GM23248 (cell line): ENCODE measurements around the gene LYSMD1. TPM values are rescaled to one million over a fixed set of nuclear protein-coding genes. Genes with fewer than 3 reads are reported as not detected.

Experiments used
- DNase-seq: peaks from one replicate; pipeline ENCODE4 v3.0.0-alpha.2; 2015
- H2AFZ ChIP-seq: fragments of 200-600 bp; sonication (generic); 2 replicates; pipeline ENCODE4 v1.6.1; 2016; ENCODE audit warnings: antibody characterized with exemption
- H3F3A ChIP-seq: fragments of 200-600 bp; sonication (generic); 2 replicates; pipeline ENCODE4 v1.6.1; 2016; ENCODE audit warnings: mild to moderate bottlenecking, antibody characterized with exemption, mixed run types; ENCODE audit not compliant: insufficient read depth
- H3K27ac ChIP-seq: fragments of 200-600 bp; sonication (generic); 2 replicates; pipeline ENCODE4 v1.5.1; 2016; ENCODE audit warnings: mild to moderate bottlenecking
- H3K27me3 ChIP-seq: fragments of 200-600 bp; sonication (generic); replicated peaks from 2 replicates; pipeline ENCODE4 v1.6.1; 2016; ENCODE audit warnings: mild to moderate bottlenecking; ENCODE audit not compliant: insufficient read depth
- H3K36me3 ChIP-seq: fragments of 200-600 bp; sonication (generic); 2 replicates; pipeline ENCODE4 v1.6.1; 2016; ENCODE audit warnings: low read depth, mild to moderate bottlenecking
- H3K4me1 ChIP-seq: fragments of 200-600 bp; sonication (generic); 2 replicates; pipeline ENCODE4 v1.6.1; 2016; ENCODE audit warnings: mild to moderate bottlenecking; ENCODE audit not compliant: insufficient read depth
- H3K4me2 ChIP-seq: fragments of 200-600 bp; sonication (generic); one replicate; pipeline ENCODE4 v1.6.1; 2016; ENCODE audit warnings: mild to moderate bottlenecking; ENCODE audit not compliant: unreplicated experiment
- H3K4me3 ChIP-seq: fragments of 200-600 bp; sonication (generic); 2 replicates; pipeline ENCODE4 v1.5.1; 2016; ENCODE audit warnings: mild to moderate bottlenecking
- H3K79me2 ChIP-seq: fragments of 200-600 bp; sonication (generic); 2 replicates; pipeline ENCODE4 v1.6.1; 2016; ENCODE audit warnings: mild to moderate bottlenecking; ENCODE audit not compliant: insufficient read depth
- H3K9ac ChIP-seq: fragments of 200-600 bp; sonication (generic); 2 replicates; pipeline ENCODE4 v1.6.1; 2016; ENCODE audit warnings: mild to moderate bottlenecking
- H3K9me2 ChIP-seq: fragments of 200-600 bp; sonication (generic); 2 replicates; pipeline ENCODE4 v1.6.1; 2016; ENCODE audit warnings: mixed run types, mild to moderate bottlenecking, moderate library complexity; ENCODE audit not compliant: insufficient read depth
- H3K9me3 ChIP-seq: fragments of 200-600 bp; sonication (generic); one replicate; pipeline ENCODE4 v1.6.1; 2017; ENCODE audit warnings: low read depth
- H4K20me1 ChIP-seq: fragments of 200-600 bp; sonication (generic); 2 replicates; pipeline ENCODE4 v1.6.0; 2016; ENCODE audit not compliant: insufficient read depth
- EZH2 ChIP-seq: fragments of 200-600 bp; sonication (generic); IDR thresholded peaks from 2 replicates; pipeline ENCODE4 v1.6.1; 2018; ENCODE audit warnings: antibody characterized with exemption, mild to moderate bottlenecking; ENCODE audit not compliant: insufficient read depth, poor library complexity, severe bottlenecking
- EZH2phosphoT487 ChIP-seq: fragments of 200-600 bp; sonication (generic); IDR thresholded peaks from 2 replicates; pipeline ENCODE4 v1.6.1; 2018; ENCODE audit warnings: antibody characterized with exemption, moderate library complexity, mild to moderate bottlenecking, low read depth; ENCODE audit not compliant: insufficient read depth
- WGBS, 2 experiments: methylation state at CpG; one replicate each; pipeline ENCODE4 v1.1.6; 2015 to 2017; ENCODE audit warnings: low lambda C conversion rate in 2 of 2, low coverage in 1 of 2; ENCODE audit errors: missing lambda C conversion rate in 2 of 2; 5-methylcytosine and 5-hydroxymethylcytosine counted together
- in situ Hi-C: fragments of 300-500 bp; cut with MboI; formaldehyde crosslinking; loops from 2 replicates; pipeline ENCODE4 v1.15.0; 2020
- polyA plus RNA-seq: library from polyadenylated mRNA; unstranded; fragments of >200 nt; fragmentation: Nextera tagmentation; extraction: Ambion mirVana; gene quantifications from 2 replicates; pipeline ENCODE4 v1.2.1, GENCODE V29; 2016
- total RNA-seq: library from RNA; depleted of rRNA; stranded (reverse); fragments of >200 nt; shearing (Covaris generic); gene quantifications from 2 replicates; pipeline ENCODE4 v1.2.3, GENCODE V29; 2014

LYSMD1 gene
- total and polyA plus RNA-seq, 2 experiments from 2014 or later: 3.4 to 11.5 TPM

DNA sequence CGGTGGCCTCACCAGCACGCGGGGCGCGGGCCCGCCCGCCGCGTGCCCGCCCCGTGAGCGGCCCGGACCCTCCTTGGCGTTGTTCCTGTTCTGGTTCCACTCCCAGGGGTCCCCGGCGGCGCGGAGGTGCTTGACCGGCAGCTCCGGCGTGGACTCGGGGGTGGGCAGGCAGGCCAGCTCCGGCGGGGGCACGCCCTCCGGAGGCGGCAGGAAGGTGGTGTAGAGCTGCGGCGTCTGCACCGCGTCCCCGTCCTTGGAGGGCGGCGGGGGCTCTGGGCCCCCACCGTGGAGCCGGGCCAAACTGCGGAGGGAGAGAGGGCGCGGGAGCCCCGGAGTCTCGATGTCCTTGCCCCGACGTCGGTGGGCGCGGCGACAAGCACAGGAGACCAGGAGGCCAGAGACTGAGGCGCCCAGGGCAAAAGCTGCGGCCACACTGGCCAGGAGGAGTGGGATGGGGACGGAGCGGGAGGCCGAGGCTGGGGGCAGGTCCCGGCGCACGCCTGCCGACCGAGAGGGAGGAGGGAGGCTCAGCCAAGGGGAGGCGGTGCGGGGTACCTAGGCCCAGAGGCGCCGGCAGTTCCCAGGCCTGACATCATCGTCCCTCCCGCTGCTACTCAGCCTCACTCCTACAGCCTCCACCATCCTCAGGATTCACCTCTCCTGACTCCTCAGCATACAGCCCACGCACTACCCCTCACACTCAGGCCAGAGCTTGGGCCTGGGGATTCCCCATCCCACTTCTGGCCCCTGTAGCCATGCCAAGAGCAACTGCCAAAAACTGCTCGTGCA is 32.5 kb downstream of the LYSMD1 start:
- WGBS, 2 experiments: 92 to 93% methylated on average over 18 to 61 of the region's 65 CpGs
- H3K9me2 ChIP-seq: no peaks in the 10 kb centered on the region
- no peaks in the 10 kb centered on the region for H3K27me3 ChIP-seq
- no peaks in the 10 kb centered on the region for H3K4me1 ChIP-seq
- no peak overlapping the region for H3K4me2 ChIP-seq
- no peaks in the 10 kb centered on the region for H3K79me2 ChIP-seq
- H2AFZ ChIP-seq: no peak overlapping the region
- H4K20me1 ChIP-seq: no peaks in the 10 kb centered on the region
- no peak overlapping the region for H3K9ac ChIP-seq
- in situ Hi-C loops: no loop called here
- no peaks in the 10 kb centered on the region; the same call in 1 of the 2 replicates for H3K36me3 ChIP-seq
- no peak for DNase-seq
- no peak for TF ChIP-seq EZH2phosphoT487
- H3F3A ChIP-seq: peaks cover 10% of the 10 kb centered on the region; the same call in 1 of the 2 replicates
- no peaks in the 10 kb centered on the region for H3K9me3 ChIP-seq
- H3K27ac ChIP-seq: no peak overlapping the region
- H3K4me3 ChIP-seq: no peak overlapping the region

DNA sequence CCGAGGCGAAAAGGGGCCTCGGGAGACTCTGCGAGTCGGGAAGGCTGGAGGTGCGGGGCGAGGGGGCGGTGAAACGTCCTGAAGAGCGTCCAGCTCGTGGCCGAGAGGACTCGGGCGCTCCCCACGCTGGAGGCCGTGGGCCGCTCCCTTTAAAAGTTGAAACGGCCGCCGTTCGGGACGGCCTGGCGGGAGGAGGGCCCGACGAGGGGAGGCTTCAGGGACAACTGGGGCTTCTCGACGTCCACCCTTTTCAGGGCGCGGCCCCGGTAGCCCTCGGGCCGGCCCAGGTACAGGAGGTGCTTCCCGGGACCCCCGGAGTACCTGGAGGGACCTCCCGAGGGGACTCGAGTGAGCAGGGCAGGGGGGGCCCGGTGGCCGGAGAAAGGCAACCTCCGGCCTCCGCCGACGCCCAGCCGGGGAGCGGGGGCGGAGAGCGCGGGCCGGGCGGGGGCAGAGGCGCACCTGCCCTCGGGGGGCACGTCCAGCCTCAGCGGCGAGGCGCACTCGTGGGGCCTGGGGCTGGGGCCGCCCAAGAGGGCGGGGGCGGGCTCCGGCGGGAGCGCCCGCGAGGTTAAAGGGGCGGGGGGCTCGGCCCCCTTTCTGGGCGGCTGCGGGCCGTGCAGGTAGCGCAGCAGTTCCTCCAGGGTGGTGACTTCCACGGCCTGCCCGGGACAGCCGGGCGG is 33.2 kb downstream of the LYSMD1 start:
- in situ Hi-C loops: no loop called here
- H3F3A ChIP-seq: peaks cover 10% of the 10 kb centered on the region; the same call in 1 of the 2 replicates
- H3K9me3 ChIP-seq: no peaks in the 10 kb centered on the region
- no peaks in the 10 kb centered on the region for H3K4me1 ChIP-seq
- H3K27me3 ChIP-seq: no peaks in the 10 kb centered on the region
- H3K36me3 ChIP-seq: no peaks in the 10 kb centered on the region; the same call in 1 of the 2 replicates
- no peaks in the 10 kb centered on the region for H3K79me2 ChIP-seq
- H2AFZ ChIP-seq: no peak overlapping the region
- no peak overlapping the region for H3K4me2 ChIP-seq
- 92% methylated on average over 26 to 74 of the region's 74 CpGs for WGBS, 2 experiments
- no peak overlapping the region for H3K9ac ChIP-seq
- H3K9me2 ChIP-seq: no peaks in the 10 kb centered on the region
- DNase-seq: no peak
- no peak overlapping the region for H3K27ac ChIP-seq
- no peak overlapping the region for H3K4me3 ChIP-seq
- TF ChIP-seq EZH2 (no peak), EZH2phosphoT487 (no peak)
- H4K20me1 ChIP-seq: no peaks in the 10 kb centered on the region

DNA sequence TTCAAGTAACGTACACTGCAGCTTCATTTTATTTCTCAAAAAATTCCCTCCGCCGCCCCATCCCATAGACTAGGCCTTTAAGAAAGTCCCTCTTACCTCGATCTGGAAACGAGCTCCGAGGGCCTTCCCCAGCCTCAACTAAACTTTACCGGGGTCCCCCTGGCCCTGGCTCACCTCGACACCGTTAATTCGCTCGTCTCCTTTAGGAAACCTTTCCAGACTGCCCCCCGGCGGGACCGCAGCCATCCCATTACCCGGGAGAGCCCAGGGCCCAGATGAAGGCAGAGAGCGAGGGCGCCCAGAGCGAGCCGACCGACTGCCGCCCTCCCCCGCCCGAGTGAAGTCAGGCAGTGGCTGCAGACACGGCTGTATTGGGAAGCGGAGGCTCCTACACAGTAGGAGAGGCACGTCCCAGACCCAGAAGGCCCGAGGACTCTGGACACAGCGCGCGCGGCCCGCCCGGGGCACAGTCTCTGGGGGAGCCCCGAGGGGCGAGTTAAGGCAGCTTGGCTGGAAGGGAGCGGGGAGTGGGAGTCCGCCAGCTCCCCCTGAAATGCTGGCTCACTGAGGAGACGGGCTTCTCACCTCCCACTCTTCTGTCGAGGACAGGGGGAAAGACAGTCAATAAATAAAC is 33.9 kb downstream of the LYSMD1 start:
- peaks cover 10% of the 10 kb centered on the region; the same call in 1 of the 2 replicates for H3F3A ChIP-seq
- H3K27me3 ChIP-seq: no peaks in the 10 kb centered on the region
- H3K36me3 ChIP-seq: no peaks in the 10 kb centered on the region; the same call in 1 of the 2 replicates
- H3K4me1 ChIP-seq: no peaks in the 10 kb centered on the region
- H3K9me3 ChIP-seq: no peaks in the 10 kb centered on the region
- H2AFZ ChIP-seq: peak overlapping the region; percentile 91
- H3K9me2 ChIP-seq: no peaks in the 10 kb centered on the region
- DNase-seq: peak; percentile 30
- WGBS, 2 experiments: 35 to 37% methylated on average over 37 to 39 of the region's 39 CpGs
- TF ChIP-seq EZH2phosphoT487: no peak
- no peak for TF ChIP-seq EZH2
- no peaks in the 10 kb centered on the region for H4K20me1 ChIP-seq
- peak overlapping the region; percentile 84 for H3K4me2 ChIP-seq
- in situ Hi-C loops: no loop called here
- H3K4me3 ChIP-seq: peak overlapping the region; percentile 66
- no peaks in the 10 kb centered on the region for H3K79me2 ChIP-seq
- no peak overlapping the region for H3K27ac ChIP-seq
- H3K9ac ChIP-seq: peak overlapping the region; percentile 62

DNA sequence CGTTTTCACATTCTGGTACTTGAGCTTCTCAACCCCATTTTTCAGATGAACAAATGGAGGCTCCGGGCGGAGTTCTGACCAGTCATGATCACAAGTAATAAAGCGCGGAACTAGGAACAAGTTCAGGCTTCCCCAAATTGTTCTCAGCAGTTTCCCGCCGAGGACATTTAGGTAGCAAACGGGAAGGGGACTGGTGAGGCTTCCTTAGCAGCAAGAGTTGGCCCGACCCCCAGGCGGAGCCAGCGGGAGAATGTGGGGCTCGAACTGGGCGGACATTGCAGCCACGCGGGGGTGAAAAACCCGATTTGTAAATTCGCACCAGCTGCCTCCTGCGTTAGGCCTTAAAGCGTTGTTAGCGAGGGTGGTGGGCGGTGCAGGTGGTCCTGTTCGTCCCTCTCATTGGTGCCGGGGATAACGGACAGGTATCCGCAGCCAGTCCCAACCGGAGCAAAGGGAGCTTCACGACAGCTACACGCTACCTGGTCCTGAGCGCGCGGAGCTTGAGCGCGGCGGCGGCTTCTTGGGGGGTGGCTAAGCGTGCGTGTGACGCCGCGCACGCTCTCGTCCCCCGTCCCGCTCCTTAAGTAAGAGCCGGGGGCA is 34.6 kb downstream of the LYSMD1 start:
- WGBS, 2 experiments: 5 to 8% methylated on average over 41 to 45 of the region's 45 CpGs
- H3K27ac ChIP-seq: no peak overlapping the region
- H3F3A ChIP-seq: peaks cover 10% of the 10 kb centered on the region; the same call in 1 of the 2 replicates
- DNase-seq: peak; percentile 92
- H2AFZ ChIP-seq: peak overlapping the region; percentile 91
- peak overlapping the region; percentile 66 for H3K4me3 ChIP-seq
- in situ Hi-C loops: no loop called here
- H3K9me2 ChIP-seq: no peaks in the 10 kb centered on the region
- TF ChIP-seq EZH2phosphoT487: no peak
- H3K79me2 ChIP-seq: no peaks in the 10 kb centered on the region
- no peaks in the 10 kb centered on the region for H3K27me3 ChIP-seq
- no peaks in the 10 kb centered on the region; the same call in 1 of the 2 replicates for H3K36me3 ChIP-seq
- peak overlapping the region; percentile 62 for H3K9ac ChIP-seq
- H3K4me2 ChIP-seq: peak overlapping the region; percentile 84
- no peaks in the 10 kb centered on the region for H3K4me1 ChIP-seq
- no peaks in the 10 kb centered on the region for H3K9me3 ChIP-seq
- no peaks in the 10 kb centered on the region for H4K20me1 ChIP-seq
